HepG2 (cell line): Measurements from ENCODE around the gene FAM131C. TPM values are rescaled to one million over a fixed set of nuclear protein-coding genes. Genes with fewer than 3 reads are reported as not detected.

Experiments
- AGO2 ChIP-seq: fragments of 200-400 bp; formaldehyde crosslinking; optimal IDR thresholded peaks from 2 replicates; pipeline ENCODE3; 2017; ENCODE audit warnings: mild to moderate bottlenecking, low read depth, low read length, moderate library complexity
- ARID4A ChIP-seq: sonication (generic); formaldehyde crosslinking; IDR thresholded peaks from 2 replicates; pipeline ENCODE4 v1.5.0; 2020; ENCODE audit warnings: mild to moderate bottlenecking, missing genetic modification reagents, borderline replicate concordance
- DNMT3B ChIP-seq: conservative IDR thresholded peaks from 2 replicates; pipeline ENCODE4 v1.6.1; 2016; ENCODE audit warnings: missing biosample characterization, control low read depth
- FOXO4 ChIP-seq: sonication (generic); formaldehyde crosslinking; conservative IDR thresholded peaks from 2 replicates; pipeline ENCODE4 v1.8.1; 2023; ENCODE audit warnings: missing genetic modification reagents
- GZF1 ChIP-seq: sonication (generic); formaldehyde crosslinking; IDR thresholded peaks from 2 replicates; pipeline ENCODE4 v1.5.1; 2020; ENCODE audit warnings: mild to moderate bottlenecking, missing genetic modification reagents
- HIC2 ChIP-seq: sonication (generic); formaldehyde crosslinking; IDR thresholded peaks from 2 replicates; pipeline ENCODE4 v1.9.0; 2022; ENCODE audit warnings: low read depth, missing genetic modification reagents
- HOXA7 ChIP-seq: sonication (generic); formaldehyde crosslinking; IDR thresholded peaks from 2 replicates; pipeline ENCODE4 v1.8.1; 2022; ENCODE audit warnings: mild to moderate bottlenecking, missing genetic modification reagents, moderate library complexity
- HOXD1 ChIP-seq: sonication (generic); formaldehyde crosslinking; IDR thresholded peaks from 2 replicates; pipeline ENCODE4 v1.5.0; 2020; ENCODE audit warnings: missing genetic modification reagents
- KAT7 ChIP-seq: IDR thresholded peaks from 2 replicates; pipeline ENCODE4 v1.6.1; 2018; ENCODE audit warnings: borderline replicate concordance, missing compliant biosample characterization
- MAX ChIP-seq: IDR thresholded peaks from 2 replicates; pipeline ENCODE4 v1.6.1; 2012; ENCODE audit warnings: inconsistent platforms
- MLX ChIP-seq: IDR thresholded peaks from 2 replicates; pipeline ENCODE4 v1.6.1; 2016
- RFXAP ChIP-seq: sonication (generic); formaldehyde crosslinking; IDR thresholded peaks from 2 replicates; pipeline ENCODE4 v1.4.0; 2020; ENCODE audit warnings: missing genetic modification reagents, borderline replicate concordance
- SIX4 ChIP-seq: sonication (generic); formaldehyde crosslinking; IDR thresholded peaks from 2 replicates; pipeline ENCODE4 v1.4.0; 2020; ENCODE audit warnings: missing genetic modification reagents
- SKI ChIP-seq: fragments of 450-650 bp; IDR thresholded peaks from one replicate; pipeline ENCODE4 v1.6.1; 2018; ENCODE audit warnings: mild to moderate bottlenecking; ENCODE audit not compliant: partially characterized antibody
- SP2 ChIP-seq: sonication (generic); formaldehyde crosslinking; IDR thresholded peaks from 2 replicates; pipeline ENCODE4 v1.5.1; 2020; ENCODE audit warnings: mild to moderate bottlenecking, missing genetic modification reagents
- YY1 ChIP-seq: IDR thresholded peaks from 2 replicates; pipeline ENCODE4 v1.6.1; 2011; ENCODE audit warnings: low read length, low read depth, moderate library complexity, mild to moderate bottlenecking; ENCODE audit not compliant: insufficient read depth, insufficient replicate concordance
- ZNF274 ChIP-seq: sonication (generic); formaldehyde crosslinking; IDR thresholded peaks from 2 replicates; pipeline ENCODE4 v1.5.1; 2020; ENCODE audit warnings: mild to moderate bottlenecking, missing genetic modification reagents
- ZNF446 ChIP-seq: sonication (generic); formaldehyde crosslinking; IDR thresholded peaks from 2 replicates; pipeline ENCODE4 v1.5.0; 2020; ENCODE audit warnings: mild to moderate bottlenecking, missing genetic modification reagents
- ZNF598 ChIP-seq: sonication (generic); formaldehyde crosslinking; IDR thresholded peaks from 2 replicates; pipeline ENCODE4 v1.5.1; 2020; ENCODE audit warnings: mild to moderate bottlenecking, missing genetic modification reagents, borderline replicate concordance
- ZNF660 ChIP-seq: sonication (generic); formaldehyde crosslinking; IDR thresholded peaks from 2 replicates; pipeline ENCODE4 v1.5.1; 2020; ENCODE audit warnings: mild to moderate bottlenecking, low read depth, missing genetic modification reagents, borderline replicate concordance
- ZNF737 ChIP-seq: sonication (generic); formaldehyde crosslinking; IDR thresholded peaks from 2 replicates; pipeline ENCODE4 v1.5.0; 2020; ENCODE audit warnings: missing genetic modification reagents, mild to moderate bottlenecking, borderline replicate concordance
- polyA plus RNA-seq, 8 experiments: library from polyadenylated mRNA; depleted of rRNA in 3 of 8; stranded (reverse) in 7 of 8; unstranded in 1 of 8; fragments of >200 nt; fragmentation: Illumina TruSeq in 4 of 8; extraction: Trizol in 4 of 8; gene quantifications; 2 replicates each; pipeline versions ENCODE4 v1.2.1 to v1.2.3, GENCODE V29; 2011 to 2016; ENCODE audit warnings: low read depth in 4 of 8, missing spikeins in 1 of 8, mixed read lengths in 1 of 8; ENCODE audit not compliant: insufficient read depth in 1 of 8
- total RNA-seq, 5 experiments: library from RNA; depleted of rRNA; stranded (reverse); fragments of >200 nt; fragmentation: Illumina TruSeq; extraction: Trizol; gene quantifications; 2 replicates each; pipeline ENCODE4 v1.2.3, GENCODE V29; 2016; ENCODE audit warnings: low read depth in 1 of 5

The FAM131C gene
- total and polyA plus RNA-seq, 2 of the 13 experiments (the other 11 are each of a cell fraction or from before 2014, with no cell fraction given): 0.07 TPM; not detected in 1

GRCh38 chr1:16014509-16015482 lies 58.7 kb downstream of the FAM131C start (continued):
- TF ChIP-seq FOXO4 (CRISPR knock-in tag) (no peak), MLX (no peak), YY1 (peak; percentile 14), GZF1 (CRISPR knock-in tag) (no peak), SKI (no peak), RFXAP (CRISPR knock-in tag) (no peak), DNMT3B (no peak), ARID4A (CRISPR knock-in tag) (0 out of 2 replicates have a peak, but pooled peaks have one; percentile 19), MAX (peak; percentile 82), HOXD1 (no peak), KAT7 (CRISPR knock-in tag) (no peak), ZNF737 (no peak), ZNF274 (CRISPR knock-in tag) (no peak), ZNF598 (CRISPR knock-in tag) (no peak), ZNF660 (CRISPR knock-in tag) (no peak), SIX4 (CRISPR knock-in tag) (no peak), ZNF446 (CRISPR knock-in tag) (no peak), AGO2 (no peak), SP2 (no peak), HOXA7 (no peak), HIC2 (CRISPR knock-in tag) (0 out of 2 replicates have a peak, but pooled peaks have one; percentile 20)
